K562 (cell line): ENCODE measurements around the gene LAPTM4A. TPM values are rescaled to one million over a fixed set of nuclear protein-coding genes. Genes with fewer than 3 reads are reported as not detected.

ENCODE experiments used
- DPF2 ChIP-seq: fragments of 450-650 bp; IDR thresholded peaks from 2 replicates; pipeline ENCODE4 v1.6.1; 2016
- ESRRA ChIP-seq: fragments of 450-650 bp; IDR thresholded peaks from 2 replicates; pipeline ENCODE4 v1.6.1; 2014; ENCODE audit warnings: low read depth, mild to moderate bottlenecking, moderate library complexity, borderline replicate concordance
- FIP1L1 ChIP-seq: fragments of 200-400 bp; formaldehyde crosslinking; IDR thresholded peaks from 2 replicates; pipeline ENCODE4 v1.6.1; 2018; ENCODE audit warnings: mild to moderate bottlenecking, low read depth, low read length; ENCODE audit not compliant: poor library complexity, severe bottlenecking
- FOXM1 ChIP-seq, 2 experiments: fragments of 450-650 bp in 1 of 2; sonication (generic) in 1 of 2; formaldehyde crosslinking in 1 of 2; IDR thresholded peaks; 2 replicates each; pipeline versions ENCODE4 v1.6.1 to v1.9.0; 2017 to 2022; ENCODE audit warnings: low read depth in 2 of 2, mild to moderate bottlenecking in 2 of 2, missing genetic modification reagents in 1 of 2, moderate library complexity in 1 of 2
- GMEB1 ChIP-seq: fragments of 250-450 bp; sonication (Bioruptor Pico); IDR thresholded peaks from 2 replicates; pipeline ENCODE4 v1.4.0; 2020; ENCODE audit warnings: mild to moderate bottlenecking
- KAT7 ChIP-seq: sonication (generic); formaldehyde crosslinking; IDR thresholded peaks from 2 replicates; pipeline ENCODE4 v1.8.0; 2022; ENCODE audit warnings: missing genetic modification reagents, mild to moderate bottlenecking, borderline replicate concordance
- SMARCE1 ChIP-seq: fragments of 450-650 bp; IDR thresholded peaks from 2 replicates; pipeline ENCODE4 v1.7.1; 2016; ENCODE audit warnings: mild to moderate bottlenecking
- SOX6 ChIP-seq: fragments of 450-650 bp; IDR thresholded peaks from 2 replicates; pipeline ENCODE4 v1.6.1; 2014; ENCODE audit warnings: mild to moderate bottlenecking
- TEAD4 ChIP-seq, 2 experiments: sonication (generic) in 1 of 2; formaldehyde crosslinking in 1 of 2; IDR thresholded peaks; 2 replicates each; pipeline versions ENCODE4 v1.6.1 to v1.8.0; 2012 to 2022; ENCODE audit warnings: borderline replicate concordance in 1 of 2, inconsistent platforms in 1 of 2, low read length in 1 of 2, mild to moderate bottlenecking in 1 of 2, missing genetic modification reagents in 1 of 2
- ZNF717 ChIP-seq: fragments of 250-450 bp; sonication (Bioruptor Pico); IDR thresholded peaks from 2 replicates; pipeline ENCODE4 v1.5.0; 2021
- polyA plus RNA-seq, 8 experiments: library from polyadenylated mRNA; depleted of rRNA in 4 of 8; stranded (reverse) in 5 of 8; unstranded in 3 of 8; fragments of >200 nt; fragmentation: Nextera tagmentation in 2 of 8; fragmentation: Illumina TruSeq in 1 of 8; extraction: Ambion mirVana in 2 of 8; extraction: Trizol in 1 of 8; gene quantifications; 2 replicates each; pipeline versions ENCODE4 v1.2.1 to v1.2.3, GENCODE V29; 2011 to 2014; ENCODE audit warnings: inconsistent platforms in 1 of 8, missing spikeins in 1 of 8
- total RNA-seq, 7 experiments: library from RNA; depleted of rRNA in 6 of 7; stranded (reverse); fragments of >200 nt in 6 of 7; fragmentation: Illumina TruSeq in 2 of 7; extraction: Trizol in 2 of 7; gene quantifications; 2 replicates each; pipeline versions ENCODE4 v1.2.1 to v1.2.3, GENCODE V29; 2011 to 2021; ENCODE audit warnings: low replicate concordance in 1 of 7
- TF ChIP-seq, protein P1 (sequence below), 2 experiments: fragments of 250-450 bp in 1 of 2; fragments of 450-650 bp in 1 of 2; sonication (Bioruptor Pico) in 1 of 2; IDR thresholded peaks; 2 replicates each; pipeline versions ENCODE4 v1.6.1 to v1.8.0; 2016 to 2021; ENCODE audit warnings: mild to moderate bottlenecking in 2 of 2, moderate library complexity in 2 of 2, missing compliant biosample characterization in 1 of 2, missing genetic modification characterization in 1 of 2
- TF ChIP-seq, protein P2 (sequence below): sonication (generic); formaldehyde crosslinking; IDR thresholded peaks from 2 replicates; pipeline ENCODE4 v1.8.0; 2022; ENCODE audit warnings: missing genetic modification reagents, mild to moderate bottlenecking, moderate library complexity, borderline replicate concordance
- TF ChIP-seq, protein P3 (sequence below): fragments of 200-800 bp; sonication (Bioruptor generic); IDR thresholded peaks from 2 replicates; pipeline ENCODE4 v1.6.1; 2017; ENCODE audit warnings: missing genetic modification characterization, missing compliant biosample characterization

Gene LAPTM4A
- total and polyA plus RNA-seq, 9 of the 15 experiments (the other 6 are each of a cell fraction or from before 2014, with no cell fraction given): 13.4 to 157 (median 50.1) TPM

DNA sequence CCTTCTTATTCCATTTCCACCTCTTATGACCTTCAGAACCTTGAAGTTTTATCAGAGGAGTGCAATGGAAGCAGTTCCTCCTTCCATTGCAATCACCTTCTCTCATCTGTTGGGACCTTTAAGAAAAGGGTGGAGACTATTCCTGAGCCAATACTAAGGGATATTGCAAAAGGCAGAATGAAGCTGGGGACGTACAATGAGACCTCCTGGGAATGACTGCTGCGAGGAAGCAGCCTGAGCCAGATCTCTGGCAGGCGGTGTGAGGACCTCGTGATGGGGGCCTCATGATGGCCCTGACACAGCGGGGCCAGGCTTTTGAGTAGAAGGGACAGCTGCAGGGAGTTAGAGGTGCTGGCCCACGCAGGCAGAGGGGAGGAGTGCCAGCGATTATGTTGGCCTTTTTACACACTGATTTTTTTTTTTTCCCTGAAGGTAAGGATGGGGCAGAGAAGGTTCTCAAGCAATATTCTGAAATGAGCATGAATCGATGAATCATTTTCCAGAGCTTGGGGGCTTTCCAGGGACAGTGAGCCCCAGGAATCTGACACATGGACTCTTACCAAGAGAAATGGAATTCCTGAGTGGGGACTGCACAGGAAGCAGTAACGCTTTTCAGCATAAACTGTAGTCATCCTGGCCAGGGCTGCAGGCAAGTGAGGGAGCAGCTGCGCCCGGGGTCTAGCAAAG is 40.0 kb upstream of the LAPTM4A start (continued):
- TF ChIP-seq, protein P1, sequence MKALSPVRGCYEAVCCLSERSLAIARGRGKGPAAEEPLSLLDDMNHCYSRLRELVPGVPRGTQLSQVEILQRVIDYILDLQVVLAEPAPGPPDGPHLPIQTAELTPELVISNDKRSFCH (CRISPR knock-in tag; IDR thresholded peaks at IDR 0.05): no peak
- TF ChIP-seq, protein P1 (tag; IDR thresholded peaks at IDR 0.05): peak; percentile 87
- TF ChIP-seq FIP1L1 (no peak), GMEB1 (CRISPR knock-in tag) (no peak), FOXM1 (IDR thresholded peaks at IDR 0.05; ENCODE audit: low read depth) (peak; percentile 13; the same call in 1 of the 2 replicates), FOXM1 (CRISPR knock-in tag; IDR thresholded peaks at IDR 0.05; ENCODE audit: low read depth) (no peak), KAT7 (CRISPR knock-in tag) (no peak), DPF2 (peak; percentile 67; the same call in 1 of the 2 replicates), TEAD4 (IDR thresholded peaks at IDR 0.05; ENCODE audit: low read length) (peak; percentile 80), TEAD4 (CRISPR knock-in tag; IDR thresholded peaks at IDR 0.05; ENCODE audit: borderline replicate concordance) (no peak), ESRRA (peak; percentile 95), SOX6 (peak; percentile 49; the same call in 1 of the 2 replicates), ZNF717 (no peak), SMARCE1 (peak; percentile 36; the same call in 1 of the 2 replicates)
- TF ChIP-seq, protein P2, sequence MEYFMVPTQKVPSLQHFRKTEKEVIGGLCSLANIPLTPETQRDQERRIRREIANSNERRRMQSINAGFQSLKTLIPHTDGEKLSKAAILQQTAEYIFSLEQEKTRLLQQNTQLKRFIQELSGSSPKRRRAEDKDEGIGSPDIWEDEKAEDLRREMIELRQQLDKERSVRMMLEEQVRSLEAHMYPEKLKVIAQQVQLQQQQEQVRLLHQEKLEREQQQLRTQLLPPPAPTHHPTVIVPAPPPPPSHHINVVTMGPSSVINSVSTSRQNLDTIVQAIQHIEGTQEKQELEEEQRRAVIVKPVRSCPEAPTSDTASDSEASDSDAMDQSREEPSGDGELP (CRISPR knock-in tag): peak; percentile 53; the same call in 1 of the 2 replicates
- TF ChIP-seq, protein P3, sequence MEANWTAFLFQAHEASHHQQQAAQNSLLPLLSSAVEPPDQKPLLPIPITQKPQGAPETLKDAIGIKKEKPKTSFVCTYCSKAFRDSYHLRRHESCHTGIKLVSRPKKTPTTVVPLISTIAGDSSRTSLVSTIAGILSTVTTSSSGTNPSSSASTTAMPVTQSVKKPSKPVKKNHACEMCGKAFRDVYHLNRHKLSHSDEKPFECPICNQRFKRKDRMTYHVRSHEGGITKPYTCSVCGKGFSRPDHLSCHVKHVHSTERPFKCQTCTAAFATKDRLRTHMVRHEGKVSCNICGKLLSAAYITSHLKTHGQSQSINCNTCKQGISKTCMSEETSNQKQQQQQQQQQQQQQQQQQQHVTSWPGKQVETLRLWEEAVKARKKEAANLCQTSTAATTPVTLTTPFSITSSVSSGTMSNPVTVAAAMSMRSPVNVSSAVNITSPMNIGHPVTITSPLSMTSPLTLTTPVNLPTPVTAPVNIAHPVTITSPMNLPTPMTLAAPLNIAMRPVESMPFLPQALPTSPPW (CRISPR knock-in tag): no peak
